ENCODE results near the gene FBXL7. TPM values are rescaled to one million over a fixed set of nuclear protein-coding genes. Genes with fewer than 3 reads are reported as not detected.
A peak's percentile ranks its signal among the peaks of the same experiment; 100 is the strongest.

Gene FBXL7
- total and polyA plus RNA-seq, 2 donors (not counting 1 experiment from before 2014, with no cell fraction given) = 6.4 to 12.9 TPM

- H3K4me1 ChIP-seq (ENCODE audit: control insufficient read depth, extremely low read depth, insufficient read depth, low read length) = no peaks in the 10 kb centered on the region
- H3K4me3 ChIP-seq (replicated peaks in 1 of 4; ENCODE audit: control extremely low read depth in 1 of 4, insufficient read depth in 1 of 4, low read depth in 3 of 4, low read length in 4 of 4) = no peak overlapping the region
- no peaks in the 10 kb centered on the region for H3K9me3 ChIP-seq (ENCODE audit: control insufficient read depth, insufficient read depth, low read depth, low read length)
- H3K27ac ChIP-seq (ENCODE audit: insufficient read depth, low read length) = no peak overlapping the region
- H3K27me3 ChIP-seq (ENCODE audit: control insufficient read depth, insufficient read depth, low read length) = no peaks in the 10 kb centered on the region
- H3K36me3 ChIP-seq (ENCODE audit: control insufficient read depth, insufficient read depth, low read length) = no peaks in the 10 kb centered on the region
- peak; percentile 26 to 68 for DNase-seq (ENCODE audit: low read depth in 2 of 2)
- TF ChIP-seq EZH2 (IDR thresholded peaks at IDR 0.05; ENCODE audit: low read length, missing control alignments) = no peak
- no peak for TF ChIP-seq CTCF (conservative IDR thresholded peaks at IDR 0.05 in 1 of 2, IDR thresholded peaks at IDR 0.05 in 1 of 2; ENCODE audit: low read depth in 1 of 2, low read length in 2 of 2)
- no peak overlapping the region for H2AFZ ChIP-seq (ENCODE audit: low read length)
- H3K4me2 ChIP-seq (ENCODE audit: extremely low read depth, insufficient read depth, low read length) = no peak overlapping the region
- H3K9ac ChIP-seq (ENCODE audit: insufficient read depth, low read length) = no peak overlapping the region
- H4K20me1 ChIP-seq (ENCODE audit: control insufficient read depth, extremely low read depth, insufficient read depth, low read length) = no peaks in the 10 kb centered on the region
- H3K79me2 ChIP-seq (ENCODE audit: control insufficient read depth, insufficient read depth, low read length) = no peaks in the 10 kb centered on the region
These were observed 217.0 kb downstream of the FBXL7 start for GRCh38 chr5:15717001-15717400.

GRCh38 chr5:15718421-15719179, 218.6 kb downstream of the FBXL7 start:
- Histone ChIP-seq H3K27me3 (ENCODE audit: control insufficient read depth, insufficient read depth, low read length) (no peaks in the 10 kb centered on the region), H3K36me3 (ENCODE audit: control insufficient read depth, insufficient read depth, low read length) (no peaks in the 10 kb centered on the region), H3K9ac (ENCODE audit: insufficient read depth, low read length) (no peak overlapping the region), H2AFZ (ENCODE audit: low read length) (no peak overlapping the region), H3K4me3 (replicated peaks in 1 of 4; ENCODE audit: control extremely low read depth in 1 of 4, insufficient read depth in 1 of 4, low read depth in 3 of 4, low read length in 4 of 4) (no peak overlapping the region), H3K9me3 (ENCODE audit: control insufficient read depth, insufficient read depth, low read depth, low read length) (no peaks in the 10 kb centered on the region), H3K4me2 (ENCODE audit: extremely low read depth, insufficient read depth, low read length) (peak overlapping the region; percentile 32), H3K27ac (ENCODE audit: insufficient read depth, low read length) (no peak overlapping the region), H3K4me1 (ENCODE audit: control insufficient read depth, extremely low read depth, insufficient read depth, low read length) (no peaks in the 10 kb centered on the region), H4K20me1 (ENCODE audit: control insufficient read depth, extremely low read depth, insufficient read depth, low read length) (no peaks in the 10 kb centered on the region), H3K79me2 (ENCODE audit: control insufficient read depth, insufficient read depth, low read length) (no peaks in the 10 kb centered on the region)
- TF ChIP-seq EZH2 (IDR thresholded peaks at IDR 0.05; ENCODE audit: low read length, missing control alignments) = no peak
- TF ChIP-seq CTCF (conservative IDR thresholded peaks at IDR 0.05 in 1 of 2, IDR thresholded peaks at IDR 0.05 in 1 of 2; ENCODE audit: low read depth in 1 of 2, low read length in 2 of 2) = no peak
- DNase-seq (ENCODE audit: low read depth in 2 of 2) = no peak

GRCh38 chr5:15719784-15720183, 219.8 kb downstream of the FBXL7 start:
- H3K4me1 ChIP-seq (ENCODE audit: control insufficient read depth, extremely low read depth, insufficient read depth, low read length) = no peaks in the 10 kb centered on the region
- no peak overlapping the region for H2AFZ ChIP-seq (ENCODE audit: low read length)
- no peak overlapping the region for H3K9ac ChIP-seq (ENCODE audit: insufficient read depth, low read length)
- H3K27ac ChIP-seq (ENCODE audit: insufficient read depth, low read length) = no peak overlapping the region
- TF ChIP-seq CTCF (conservative IDR thresholded peaks at IDR 0.05 in 1 of 2, IDR thresholded peaks at IDR 0.05 in 1 of 2; ENCODE audit: low read depth in 1 of 2, low read length in 2 of 2) (no peak), EZH2 (IDR thresholded peaks at IDR 0.05; ENCODE audit: low read length, missing control alignments) (no peak)
- H3K4me3 ChIP-seq (replicated peaks in 1 of 4; ENCODE audit: control extremely low read depth in 1 of 4, insufficient read depth in 1 of 4, low read depth in 3 of 4, low read length in 4 of 4) = no peak overlapping the region
- no peaks in the 10 kb centered on the region for H3K36me3 ChIP-seq (ENCODE audit: control insufficient read depth, insufficient read depth, low read length)
- no peaks in the 10 kb centered on the region for H4K20me1 ChIP-seq (ENCODE audit: control insufficient read depth, extremely low read depth, insufficient read depth, low read length)
- H3K27me3 ChIP-seq (ENCODE audit: control insufficient read depth, insufficient read depth, low read length) = no peaks in the 10 kb centered on the region
- H3K79me2 ChIP-seq (ENCODE audit: control insufficient read depth, insufficient read depth, low read length) = no peaks in the 10 kb centered on the region
- H3K4me2 ChIP-seq (ENCODE audit: extremely low read depth, insufficient read depth, low read length) = no peak overlapping the region
- H3K9me3 ChIP-seq (ENCODE audit: control insufficient read depth, insufficient read depth, low read depth, low read length) = no peaks in the 10 kb centered on the region
- no peak for DNase-seq (ENCODE audit: low read depth in 2 of 2)

Measured in fibroblast of lung (primary cell).